Pancreas (tissue), 10 donors: ENCODE data around the gene PNMA8A. TPM values are rescaled to one million over a fixed set of nuclear protein-coding genes. Genes with fewer than 3 reads are reported as not detected.
A peak's percentile ranks its signal among the peaks of the same experiment; 100 is the strongest.

Experiments used
- ATAC-seq, 4 donors: fragments of 200-7000 bp; cut with Tn5 transposase; one replicate each; pipeline versions ENCODE4 v1.8.0 to v1.9.1; 2020; ENCODE audit warnings: mild to moderate bottlenecking in 4 of 4, moderate library complexity in 4 of 4
- DNase-seq, 6 donors: peaks; one replicate each; pipeline ENCODE4 v3.0.0-alpha.2; 2020
- FAIRE-seq: peaks from 2 replicates; lab custom pipeline; 2012; peaks lifted over from hg19 to GRCh38; lab: Jason Lieb, UNC
- H3K27ac ChIP-seq, 4 donors: fragments of 200-600 bp; sonication (generic); 1 replicate in 3 of 4; 2 replicates in 1 of 4; pipeline versions ENCODE4 v1.5.0 to v1.8.0; 2020
- H3K27me3 ChIP-seq, 4 donors: fragments of 200-600 bp; one replicate each; pipeline ENCODE4 v1.8.0; 2021
- H3K36me3 ChIP-seq, 3 donors: fragments of 200-600 bp; sonication (generic) in 1 of 3; one replicate each; pipeline versions ENCODE4 v1.5.0 to v1.8.0; 2020 to 2021
- H3K4me1 ChIP-seq, 3 donors: fragments of 200-600 bp; one replicate each; pipeline ENCODE4 v1.8.0; 2021
- H3K4me3 ChIP-seq, 4 donors: fragments of 200-600 bp; sonication (generic) in 2 of 4; one replicate each; pipeline versions ENCODE4 v1.5.0 to v1.8.0; 2020 to 2021
- H3K9me3 ChIP-seq, 4 donors: fragments of 200-600 bp; one replicate each; pipeline ENCODE4 v1.8.0; 2021
- CTCF ChIP-seq, 4 donors: fragments of 200-600 bp; sonication (generic) in 3 of 4; IDR thresholded peaks; one replicate each; pipeline versions ENCODE4 v1.5.0 to v1.8.0; 2021; ENCODE audit warnings: antibody characterized with exemption in 4 of 4
- whole genome bisulfite sequencing, 2 donors: extraction: QIAGEN DNeasy Blood & Tissue Kit; methylation state at CpG; one replicate each; pipeline ENCODE4 v1.1.7; 2013; 5-methylcytosine and 5-hydroxymethylcytosine counted together
- intact Hi-C, 3 donors: fragments of 100-400 bp; cut with DNase I; formaldehyde crosslinking; loops; one replicate each; pipeline versions ENCODE4 v1.11.1 to v1.14.2; 2022
- polyA plus RNA-seq, 2 donors: library from polyadenylated mRNA; stranded (reverse); fragments of 200-250 nt; gene quantifications; one replicate each; pipeline ENCODE4 v1.2.3, GENCODE V29; 2013
- total RNA-seq, 6 donors: library from RNA; stranded (reverse); fragmentation: NEBNext Ultra II Directional in 4 of 6; extraction: Animal tissue kit (Norgen Biotek cat#: 25700) in 4 of 6; gene quantifications; one replicate each; pipeline versions ENCODE4 v1.2.1 to v1.2.4, GENCODE V29; 2021 to 2023
- donor health status: healthy with polysubstance abuse.
- donor health status: DM: no; HTN: no; CAD: no; lungs with moderate emphysema.
- donor health status: DM: no; HTN: no; CAD: no.
- donor health status: control.
- donor health status: control.
- donor health status: Bipolar disorder and iron deficiency.
- donor health status: DM: yes; HTN: yes; CAD: no.
- donor health status: DM: no; HTN: no; CAD: no.
- donor health status: DM: no; HTN: no; CAD: no.
- donor health status: DM: yes; HTN: yes; CAD: no.

The PNMA8A gene
- total and polyA plus RNA-seq, 8 donors: 2.4 to 8.9 (median 5.8) TPM

GRCh38 chr19:46496304-46496703, 24.9 kb upstream of the PNMA8A start:
- intact Hi-C loops: loop anchor here in 1 of 3 donors (10.0 kb wide), 1 partner anchor 212 kb away; no protein-coding TSS in a partner anchor
- peaks cover 0 to 6% (median 0%) of the 10 kb centered on the region in 3 donors for H3K4me1 ChIP-seq
- FAIRE-seq: no peak
- no peak overlapping the region for H3K27ac ChIP-seq
- no peak for TF ChIP-seq CTCF (IDR thresholded peaks at IDR 0.05)
- no peaks in the 10 kb centered on the region for H3K9me3 ChIP-seq
- no peaks in the 10 kb centered on the region for H3K36me3 ChIP-seq
- no peak for DNase-seq
- 75 to 77% methylated on average over 6 of the region's 6 CpGs for WGBS, 2 donors
- no peaks in the 10 kb centered on the region for H3K27me3 ChIP-seq
- H3K4me3 ChIP-seq: no peak overlapping the region
- no peak for ATAC-seq

- Histone ChIP-seq H3K36me3 (no peaks in the 10 kb centered on the region), H3K27ac (no peak within 1 kb of the TSS), H3K27me3 (no peaks in the 10 kb centered on the region), H3K9me3 (no peaks in the 10 kb centered on the region), H3K4me3 (peak within 1 kb of the TSS in 2 of 4 donors; percentile 30 to 42), H3K4me1 (peaks cover 0 to 6% (median 0%) of the 10 kb centered on the region in 3 donors)
- TF ChIP-seq CTCF (IDR thresholded peaks at IDR 0.05): no peak
- intact Hi-C loops: loop anchor here in 1 of 3 donors (10.0 kb wide), 1 partner anchor 211 kb away; no protein-coding TSS in a partner anchor
- FAIRE-seq: no peak
- peak; percentile 66 to 91 (median 79) for DNase-seq
- ATAC-seq: peak; percentile 83 to 90 (median 88)
- 2 to 6% methylated on average over 29 of the region's 29 CpGs for WGBS, 2 donors
These were observed 24.4 kb upstream of the PNMA8A start, which contains the start of gene PNMA8B for GRCh38 chr19:46495786-46496099. Gene PNMA8B (minus strand): TSS chr19:46495867. CDS start chr19:46495465, 402 bp downstream.

- no peaks in the 10 kb centered on the region for H3K27me3 ChIP-seq
- H3K4me1 ChIP-seq: peaks cover 0 to 6% (median 0%) of the 10 kb centered on the region in 3 donors
- TF ChIP-seq CTCF (IDR thresholded peaks at IDR 0.05): no peak
- ATAC-seq: peak in 1 of 4 donors; percentile 2
- FAIRE-seq: no peak
- 47 to 49% methylated on average over 49 of the region's 49 CpGs for WGBS, 2 donors
- intact Hi-C loops: loop anchor here in 2 of 3 donors (5.0 to 10.0 kb wide), 3 partner anchors 103 to 213 kb away; no protein-coding TSS in a partner anchor
- no peaks in the 10 kb centered on the region for H3K36me3 ChIP-seq
- no peak overlapping the region for H3K27ac ChIP-seq
- peak in 2 of 6 donors; percentile 32 to 67 for DNase-seq
- no peaks in the 10 kb centered on the region for H3K9me3 ChIP-seq
- H3K4me3 ChIP-seq: peak overlapping the region in 2 of 4 donors; percentile 30 to 42
These were observed 23.8 kb upstream of the PNMA8A start for GRCh38 chr19:46494941-46495785.

- Histone ChIP-seq H3K36me3 (no peaks in the 10 kb centered on the region), H3K4me3 (peak overlapping the region in 1 of 4 donors; percentile 36), H3K27me3 (no peaks in the 10 kb centered on the region), H3K4me1 (peaks cover 0 to 6% (median 0%) of the 10 kb centered on the region in 3 donors), H3K27ac (no peak overlapping the region), H3K9me3 (no peaks in the 10 kb centered on the region)
- TF ChIP-seq CTCF (IDR thresholded peaks at IDR 0.05): no peak
- FAIRE-seq (no peak), ATAC-seq (no peak), DNase-seq (no peak)
- intact Hi-C loops: loop anchor here in 2 of 3 donors (5.0 to 10.0 kb wide), 3 partner anchors 102 to 212 kb away; no protein-coding TSS in a partner anchor
- WGBS, 2 donors: 82 to 88% methylated on average over 67 of the region's 67 CpGs
These were observed 23.0 kb upstream of the PNMA8A start for GRCh38 chr19:46494146-46494940.
